Transverse colon (tissue), 4 donors: ENCODE results near the gene PRKG1. TPM values are rescaled to one million over a fixed set of nuclear protein-coding genes. Genes with fewer than 3 reads are reported as not detected.

ENCODE experiments used
- DNase-seq: peaks from one replicate; pipeline ENCODE4 v3.0.0-alpha.2; 2019
- H3K27ac ChIP-seq, 4 donors: fragments of 200-600 bp; sonication (generic); 2 replicates each; pipeline ENCODE4 v1.5.1; 2016 to 2018; ENCODE audit warnings: inconsistent platforms in 4 of 4
- H3K27me3 ChIP-seq: fragments of 200-600 bp; sonication (generic); 2 replicates; pipeline ENCODE4 v1.5.1; 2017; ENCODE audit warnings: inconsistent platforms
- H3K36me3 ChIP-seq, 4 donors: fragments of 200-600 bp; sonication (generic); 2 replicates each; pipeline ENCODE4 v1.5.1; 2017 to 2019; ENCODE audit warnings: inconsistent platforms in 4 of 4
- H3K4me1 ChIP-seq, 4 donors: fragments of 200-600 bp; sonication (generic); 2 replicates each; pipeline ENCODE4 v1.5.1; 2017 to 2020; ENCODE audit warnings: inconsistent platforms in 4 of 4
- H3K4me3 ChIP-seq, 4 donors: fragments of 200-600 bp; sonication (generic); 1 replicate in 1 of 4; 2 replicates in 3 of 4; pipeline versions ENCODE4 v1.5.1 to v1.6.1; 2017 to 2019; ENCODE audit warnings: inconsistent platforms in 4 of 4
- H3K9me3 ChIP-seq, 2 donors: fragments of 200-600 bp; sonication (generic); 2 replicates each; pipeline ENCODE4 v1.5.1; 2017 to 2019; ENCODE audit warnings: inconsistent platforms in 2 of 2
- CTCF ChIP-seq, 5 experiments: fragments of 200-600 bp in 3 of 5; fragments of 450-650 bp in 2 of 5; sonication (generic) in 3 of 5; IDR thresholded peaks; 1 replicate in 2 of 5; 2 replicates in 3 of 5; pipeline ENCODE4 v1.5.1; 2016 to 2017; ENCODE audit warnings: antibody characterized with exemption in 5 of 5, inconsistent platforms in 3 of 5, mild to moderate bottlenecking in 2 of 5, moderate library complexity in 1 of 5
- EP300 ChIP-seq: sonication (generic); formaldehyde crosslinking; IDR thresholded peaks from one replicate; pipeline ENCODE4 v1.6.1; 2017; ENCODE audit warnings: antibody characterized with exemption, low read depth
- POLR2A ChIP-seq: fragments of 450-650 bp; IDR thresholded peaks from one replicate; pipeline ENCODE4 v1.6.1; 2016; ENCODE audit warnings: antibody characterized with exemption, mild to moderate bottlenecking, moderate library complexity
- POLR2AphosphoS5 ChIP-seq, 3 donors: sonication (generic); formaldehyde crosslinking; IDR thresholded peaks; one replicate each; pipeline ENCODE4 v1.6.1; 2016; ENCODE audit warnings: antibody characterized with exemption in 3 of 3
- WGBS, 2 donors: methylation state at CpG; one replicate each; pipeline ENCODE4 v1.1.5; 2018; ENCODE audit warnings: low coverage in 1 of 2; 5-methylcytosine and 5-hydroxymethylcytosine counted together
- in situ Hi-C, 4 donors: fragments of 200-750 bp; cut with MboI; loops; one replicate each; pipeline versions ENCODE4 v1.15.0 to v1.15.1; 2017; ENCODE audit warnings: low sequenced_read_pairs in 3 of 4, low pct_ligation_motif_present in 1 of 4, low pct_unique_long_range_greater_than_20kb in 1 of 4
- intact Hi-C: fragments of 100-400 bp; cut with DNase I; formaldehyde crosslinking; loops from one replicate; pipeline ENCODE4 v1.15.1; 2023; ENCODE audit warnings: low total_unique reads
- total RNA-seq, 4 donors: library from RNA; depleted of rRNA; stranded (reverse); fragments of >200 nt; gene quantifications; one replicate each; pipeline ENCODE4 v1.1.0, GENCODE V29; 2016

The PRKG1 gene
- total RNA-seq, 4 donors from 2014 or later: 17.6 to 30.6 (median 26.9) TPM

GRCh38 chr10:52308251-52309031 is 1234.2 kb downstream of the PRKG1 start:
- H3K36me3 ChIP-seq: no peaks in the 10 kb centered on the region
- no peaks in the 10 kb centered on the region for H3K9me3 ChIP-seq
- peaks cover 57% of the 10 kb centered on the region for H3K27me3 ChIP-seq
- DNase-seq: peak; percentile 40
- in situ Hi-C loops: loop anchor here in 1 of 4 donors (5.0 kb wide), 1 partner anchor 179 kb away; no protein-coding TSS in a partner anchor
- WGBS, 2 donors: 2 to 14% methylated on average over 9 to 40 of the region's 40 CpGs
- peak; percentile 58 to 68 (median 60) for TF ChIP-seq CTCF (IDR thresholded peaks at IDR 0.05)
- no peak for TF ChIP-seq POLR2A
- no peak for TF ChIP-seq EP300
- intact Hi-C loops: no loop called here
- peaks cover 2 to 16% (median 6%) of the 10 kb centered on the region in 4 donors for H3K4me1 ChIP-seq
- no peak overlapping the region for H3K27ac ChIP-seq
- H3K4me3 ChIP-seq: peak overlapping the region in 3 of 4 donors; percentile 26 to 56 (median 37)

GRCh38 chr10:52312942-52313255 is 1238.6 kb downstream of the PRKG1 start:
- in situ Hi-C loops (loop anchor here in 3 of 4 donors (10.0 kb wide), 2 partner anchors 172 to 182 kb away; no protein-coding TSS in a partner anchor), intact Hi-C loops (loop anchor here (10.0 kb wide), 1 partner anchor 172 kb away; no protein-coding TSS in a partner anchor)
- 0 to 13% methylated on average over 3 of the region's 3 CpGs for WGBS, 2 donors
- no peaks in the 10 kb centered on the region for H3K9me3 ChIP-seq
- no peaks in the 10 kb centered on the region for H3K36me3 ChIP-seq
- peaks cover 75% of the 10 kb centered on the region for H3K27me3 ChIP-seq
- no peak for DNase-seq
- peak overlapping the region in 1 of 4 donors; percentile 62 for H3K4me3 ChIP-seq
- H3K4me1 ChIP-seq: peaks cover 6 to 31% (median 20%) of the 10 kb centered on the region in 4 donors
- no peak overlapping the region for H3K27ac ChIP-seq
- TF ChIP-seq EP300 (no peak), CTCF (IDR thresholded peaks at IDR 0.05) (no peak), POLR2AphosphoS5 (IDR thresholded peaks at IDR 0.05) (no peak), POLR2A (no peak)

- Histone ChIP-seq H3K27ac (no peak overlapping the region), H3K4me3 (peak overlapping the region in 3 of 4 donors; percentile 40 to 62 (median 40)), H3K9me3 (no peaks in the 10 kb centered on the region), H3K36me3 (no peaks in the 10 kb centered on the region), H3K4me1 (peaks cover 6 to 28% (median 20%) of the 10 kb centered on the region in 4 donors), H3K27me3 (peaks cover 74% of the 10 kb centered on the region)
- intact Hi-C loops: loop anchor here (10.0 kb wide), 1 partner anchor 171 kb away; no protein-coding TSS in a partner anchor
- in situ Hi-C loops: loop anchor here in 3 of 4 donors (10.0 kb wide), 2 partner anchors 171 to 181 kb away; no protein-coding TSS in a partner anchor
- peak; percentile 8 for DNase-seq
- TF ChIP-seq POLR2AphosphoS5 (IDR thresholded peaks at IDR 0.05) (no peak), POLR2A (no peak), CTCF (IDR thresholded peaks at IDR 0.05) (no peak), EP300 (no peak)
- WGBS, 2 donors: 3 to 6% methylated on average over 15 to 26 of the region's 26 CpGs
Observed at GRCh38 chr10:52313256-52313932, 1239.1 kb downstream of the PRKG1 start.
